ENCODE results near the gene PCSK5.

PCSK5 gene

GRCh38 chr9:75979362-75979761 is 88.9 kb downstream of the PCSK5 start:
- TF ChIP-seq ZNF274 (IDR thresholded peaks at IDR 0.05; ENCODE audit: low read depth, low read length): no peak

GRCh38 chr9:75983319-75984045 is 93.0 kb downstream of the PCSK5 start:
- no peak overlapping the region for H3K4me3 ChIP-seq (ENCODE audit: low read length)
- no peak for TF ChIP-seq ZNF274 (IDR thresholded peaks at IDR 0.05; ENCODE audit: low read depth, low read length)

More at GRCh38 chr9:75979362-75979761, 88.9 kb downstream of the PCSK5 start:
- H3K4me3 ChIP-seq (ENCODE audit: low read length): no peak overlapping the region

- TF ChIP-seq ZNF274 (IDR thresholded peaks at IDR 0.05; ENCODE audit: low read depth, low read length): no peak
- H3K4me3 ChIP-seq (ENCODE audit: low read length): no peak overlapping the region
Observed at GRCh38 chr9:75985515-75985914, 95.0 kb downstream of the PCSK5 start.

- TF ChIP-seq ZNF274 (IDR thresholded peaks at IDR 0.05; ENCODE audit: low read depth, low read length): no peak
- H3K4me3 ChIP-seq (ENCODE audit: low read length): no peak overlapping the region
Observed at GRCh38 chr9:75988663-75989062, 98.2 kb downstream of the PCSK5 start.

GRCh38 chr9:75990156-75990555 is 99.7 kb downstream of the PCSK5 start:
- no peak for TF ChIP-seq ZNF274 (IDR thresholded peaks at IDR 0.05; ENCODE audit: low read depth, low read length)
- H3K4me3 ChIP-seq (ENCODE audit: low read length): no peak overlapping the region

- no peak for TF ChIP-seq ZNF274 (IDR thresholded peaks at IDR 0.05; ENCODE audit: low read depth, low read length)
- H3K4me3 ChIP-seq (ENCODE audit: low read length): no peak overlapping the region
Observed at GRCh38 chr9:75990576-75991304, 100.3 kb downstream of the PCSK5 start.

- H3K4me3 ChIP-seq (ENCODE audit: low read length): no peak overlapping the region
- no peak for TF ChIP-seq ZNF274 (IDR thresholded peaks at IDR 0.05; ENCODE audit: low read depth, low read length)
Observed at GRCh38 chr9:75992482-75993206, 102.2 kb downstream of the PCSK5 start.

GRCh38 chr9:75993434-75993833 is 103.0 kb downstream of the PCSK5 start:
- TF ChIP-seq ZNF274 (IDR thresholded peaks at IDR 0.05; ENCODE audit: low read depth, low read length): no peak
- no peak overlapping the region for H3K4me3 ChIP-seq (ENCODE audit: low read length)

- no peak for TF ChIP-seq ZNF274 (IDR thresholded peaks at IDR 0.05; ENCODE audit: low read depth, low read length)
- H3K4me3 ChIP-seq (ENCODE audit: low read length): no peak overlapping the region
Observed at GRCh38 chr9:75995066-75995465, 104.6 kb downstream of the PCSK5 start.

GRCh38 chr9:75996726-75997125 is 106.3 kb downstream of the PCSK5 start:
- no peak for TF ChIP-seq ZNF274 (IDR thresholded peaks at IDR 0.05; ENCODE audit: low read depth, low read length)

GRCh38 chr9:75997206-75997605 is 106.7 kb downstream of the PCSK5 start:
- no peak for TF ChIP-seq ZNF274 (IDR thresholded peaks at IDR 0.05; ENCODE audit: low read depth, low read length)
- H3K4me3 ChIP-seq (ENCODE audit: low read length): no peak overlapping the region

More at GRCh38 chr9:75996726-75997125, 106.3 kb downstream of the PCSK5 start:
- no peak overlapping the region for H3K4me3 ChIP-seq (ENCODE audit: low read length)

- no peak for TF ChIP-seq ZNF274 (IDR thresholded peaks at IDR 0.05; ENCODE audit: low read depth, low read length)
- no peak overlapping the region for H3K4me3 ChIP-seq (ENCODE audit: low read length)
Observed at GRCh38 chr9:75998096-75998780, 107.8 kb downstream of the PCSK5 start.

- H3K4me3 ChIP-seq (ENCODE audit: low read length): no peak overlapping the region
Observed at GRCh38 chr9:76001459-76001858, 111.0 kb downstream of the PCSK5 start.

GRCh38 chr9:76003041-76003440 is 112.6 kb downstream of the PCSK5 start:
- TF ChIP-seq ZNF274 (IDR thresholded peaks at IDR 0.05; ENCODE audit: low read depth, low read length): no peak

More at GRCh38 chr9:76001459-76001858, 111.0 kb downstream of the PCSK5 start:
- TF ChIP-seq ZNF274 (IDR thresholded peaks at IDR 0.05; ENCODE audit: low read depth, low read length): no peak

More at GRCh38 chr9:76003041-76003440, 112.6 kb downstream of the PCSK5 start:
- no peak overlapping the region for H3K4me3 ChIP-seq (ENCODE audit: low read length)
